MG63 (cell line): ENCODE results near the gene TOLLIP. TPM values are rescaled to one million over a fixed set of nuclear protein-coding genes. Genes with fewer than 3 reads are reported as not detected.
"Not testable (repeated sequence)": the region's sequence is repeated elsewhere in the genome, so short reads cannot be mapped to it uniquely, and the experiment has no call there.

Experiments
- DNase-seq: peaks from one replicate; pipeline ENCODE4 v3.0.0-alpha.2; 2020
- H3K27me3 ChIP-seq: fragments of 250-450 bp; sonication (Bioruptor Pico); 2 replicates; pipeline ENCODE4 v1.5.1; 2020; ENCODE audit warnings: mild to moderate bottlenecking, moderate library complexity
- H3K36me3 ChIP-seq: fragments of 250-450 bp; sonication (Bioruptor Pico); 2 replicates; pipeline ENCODE4 v1.5.1; 2020; ENCODE audit warnings: mild to moderate bottlenecking, moderate library complexity
- H3K4me3 ChIP-seq: fragments of 250-450 bp; sonication (Bioruptor Pico); 2 replicates; pipeline ENCODE4 v1.5.1; 2020; ENCODE audit warnings: mild to moderate bottlenecking, moderate library complexity
- H3K9me3 ChIP-seq: fragments of 250-450 bp; sonication (Bioruptor Pico); 2 replicates; pipeline ENCODE4 v1.5.1; 2020; ENCODE audit warnings: mild to moderate bottlenecking, moderate library complexity
- total RNA-seq: library from RNA; depleted of rRNA; stranded (reverse); fragments of >200 nt; shearing (Covaris generic); gene quantifications from 2 replicates; pipeline ENCODE4 v1.2.3, GENCODE V29; 2014; ENCODE audit warnings: low replicate concordance

TOLLIP gene
- total RNA-seq, 1 experiment from 2014 or later = 27.3 TPM

DNA sequence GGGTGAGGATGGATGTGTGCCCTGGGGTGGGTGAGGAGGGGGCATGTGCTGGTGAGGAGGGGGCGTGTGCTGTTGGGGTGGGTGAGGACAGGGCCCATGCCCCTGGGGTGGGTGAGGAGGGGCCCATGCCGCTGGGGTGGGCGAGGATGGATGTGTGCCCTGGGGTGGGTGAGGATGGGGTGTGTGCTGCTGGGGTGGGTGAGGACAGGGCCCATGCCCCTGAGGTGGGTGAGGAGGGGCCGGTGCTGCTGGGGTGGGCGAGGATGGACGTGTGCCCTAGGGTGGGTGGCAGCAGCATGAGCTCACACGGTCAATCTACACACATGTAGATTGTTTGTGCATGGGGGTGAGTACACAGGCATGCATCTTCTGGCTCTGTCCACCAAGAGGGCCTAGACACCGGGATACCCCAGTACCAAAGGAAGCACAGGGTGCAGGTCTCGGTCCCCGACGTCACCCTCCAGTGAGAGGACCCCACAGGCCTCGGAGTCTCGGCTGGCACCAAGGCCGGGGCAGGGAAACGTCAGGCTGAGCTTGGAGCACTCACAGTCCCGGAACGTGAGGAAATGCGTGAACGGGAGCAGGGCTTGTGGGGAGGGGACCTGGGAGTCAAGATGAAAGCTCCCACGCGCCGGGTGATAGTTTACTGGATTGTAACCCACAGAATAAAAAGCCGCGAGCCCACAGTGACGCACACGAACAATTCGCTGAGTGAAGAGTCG, 37.4 kb upstream of the TOLLIP start:
- Histone ChIP-seq H3K36me3 (no peaks in the 10 kb centered on the region), H3K4me3 (no peak overlapping the region), H3K9me3 (no peaks in the 10 kb centered on the region), H3K27me3 (peaks cover 12% of the 10 kb centered on the region; the same call in 1 of the 2 replicates)
- no peak for DNase-seq

- no peak for DNase-seq
- Histone ChIP-seq H3K36me3 (no peaks in the 10 kb centered on the region), H3K4me3 (no peak overlapping the region)
Observed at GRCh38 chr11:1345737-1346513, 36.5 kb upstream of the TOLLIP start.

GRCh38 chr11:1344056-1344635, 34.7 kb upstream of the TOLLIP start:
- Histone ChIP-seq H3K9me3 (no peaks in the 10 kb centered on the region), H3K36me3 (no peaks in the 10 kb centered on the region)
- DNase-seq = no peak

More at GRCh38 chr11:1345737-1346513, 36.5 kb upstream of the TOLLIP start:
- H3K27me3 ChIP-seq = peaks cover 12% of the 10 kb centered on the region; the same call in 1 of the 2 replicates
- no peaks in the 10 kb centered on the region for H3K9me3 ChIP-seq

DNA sequence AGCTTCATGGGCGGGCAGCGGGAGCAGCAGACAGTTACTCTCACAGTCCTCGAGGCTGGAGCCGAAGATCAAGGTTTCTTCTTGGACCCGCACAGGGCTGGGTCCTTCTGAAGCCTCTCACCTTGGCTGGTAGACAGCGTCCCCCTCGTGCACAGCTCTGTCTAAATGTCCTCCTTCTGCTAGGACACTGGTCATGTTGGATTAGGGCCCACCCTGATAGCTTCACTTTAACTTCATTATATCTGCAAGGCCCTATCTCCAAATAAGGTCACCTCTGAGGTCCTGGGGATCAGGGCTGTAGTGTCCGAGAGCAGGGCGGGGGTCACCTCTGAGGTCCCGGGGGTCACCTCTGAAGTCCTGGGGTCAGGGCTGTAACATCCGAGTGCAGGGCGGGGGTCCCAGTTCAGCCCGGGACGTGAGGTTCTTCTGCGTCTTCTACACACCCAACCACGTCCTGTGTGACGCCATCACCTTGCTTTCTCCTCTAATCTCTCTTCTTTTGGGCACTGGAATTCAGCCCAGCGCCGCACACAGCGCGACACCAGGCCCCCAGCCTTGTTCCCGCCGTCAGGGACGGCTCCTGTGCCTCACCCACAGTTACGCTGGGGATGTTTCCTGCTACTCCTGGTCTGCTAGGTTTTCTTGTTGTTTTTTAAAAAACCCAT, 34.1 kb upstream of the TOLLIP start:
- H3K9me3 ChIP-seq = no peaks in the 10 kb centered on the region
- no peak for DNase-seq
- no peak overlapping the region for H3K4me3 ChIP-seq
- H3K27me3 ChIP-seq = peaks cover 12% of the 10 kb centered on the region; the same call in 1 of the 2 replicates
- H3K36me3 ChIP-seq = no peaks in the 10 kb centered on the region

More at GRCh38 chr11:1344056-1344635, 34.7 kb upstream of the TOLLIP start:
- Histone ChIP-seq H3K4me3 (no peak overlapping the region), H3K27me3 (peaks cover 12% of the 10 kb centered on the region; the same call in 1 of the 2 replicates)

DNA sequence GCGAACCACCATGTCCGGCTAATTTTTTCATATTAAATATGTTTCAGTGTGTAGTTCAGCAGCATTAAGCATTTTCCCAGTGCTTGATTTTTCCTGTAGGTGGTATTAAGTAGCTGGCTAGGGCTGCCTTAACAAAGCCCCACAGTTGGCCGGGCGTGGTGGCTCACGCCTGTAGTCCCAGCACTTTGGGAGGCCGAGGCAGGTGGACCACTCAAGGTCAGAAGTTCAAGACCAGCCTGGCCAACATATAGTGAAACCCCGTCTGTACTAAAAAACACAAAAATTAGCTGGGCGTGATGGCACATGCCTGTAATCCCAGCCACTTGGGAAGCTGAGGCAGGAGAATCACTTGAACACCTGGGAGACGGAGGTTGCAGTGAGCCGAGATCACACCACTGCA, 33.5 kb upstream of the TOLLIP start:
- Histone ChIP-seq H3K27me3 (peaks cover 12% of the 10 kb centered on the region; the same call in 1 of the 2 replicates), H3K36me3 (no peaks in the 10 kb centered on the region), H3K9me3 (no peaks in the 10 kb centered on the region), H3K4me3 (no peak overlapping the region)
- DNase-seq = no peak

GRCh38 chr11:1341928-1342524, 32.6 kb upstream of the TOLLIP start:
- Histone ChIP-seq H3K4me3 (no peak overlapping the region), H3K27me3 (peaks cover 12% of the 10 kb centered on the region; the same call in 1 of the 2 replicates), H3K9me3 (no peaks in the 10 kb centered on the region), H3K36me3 (no peaks in the 10 kb centered on the region)
- DNase-seq = peak; percentile 29

- DNase-seq, H3K36me3 ChIP-seq, H3K4me3 ChIP-seq, H3K9me3 ChIP-seq: not testable (repeated sequence)
- H3K27me3 ChIP-seq = peaks cover 12% of the 10 kb centered on the region; the same call in 1 of the 2 replicates
Observed at GRCh38 chr11:1341226-1341625, 31.8 kb upstream of the TOLLIP start.

GRCh38 chr11:1340111-1340510, 30.7 kb upstream of the TOLLIP start:
- Histone ChIP-seq H3K9me3 (no peaks in the 10 kb centered on the region), H3K4me3 (no peak overlapping the region), H3K27me3 (peaks cover 12% of the 10 kb centered on the region; the same call in 1 of the 2 replicates), H3K36me3 (no peaks in the 10 kb centered on the region)
- DNase-seq = no peak

DNA sequence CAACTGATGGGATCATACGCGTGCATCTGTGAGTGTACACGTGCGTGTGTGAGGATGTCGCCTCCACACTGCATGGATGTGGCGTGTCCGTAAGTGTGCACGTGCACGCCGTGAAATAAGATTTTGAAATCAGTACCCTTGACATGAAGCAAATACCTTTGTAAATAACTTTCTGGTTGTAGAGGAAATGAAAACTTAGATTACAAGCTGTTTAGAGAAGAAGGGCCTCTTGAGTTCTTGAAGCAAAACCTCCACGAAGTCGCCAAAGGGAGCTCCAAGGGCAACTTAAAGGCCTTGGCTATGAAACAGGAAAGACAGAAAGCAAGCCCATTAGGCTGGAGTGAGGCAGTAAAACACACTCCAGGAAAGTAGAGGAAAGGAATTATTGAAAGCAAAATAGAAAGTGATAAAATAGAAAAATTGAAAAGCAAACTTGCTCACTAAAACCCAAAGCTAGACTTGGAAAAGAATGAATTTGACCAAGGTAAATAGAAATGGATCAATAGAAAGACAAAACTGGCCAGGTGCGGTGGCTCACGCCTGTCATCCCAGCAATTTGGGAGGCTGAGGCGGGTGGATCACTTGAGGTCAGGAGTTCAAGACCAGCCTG, 29.7 kb upstream of the TOLLIP start:
- Histone ChIP-seq H3K9me3 (no peaks in the 10 kb centered on the region), H3K4me3 (no peak overlapping the region), H3K36me3 (no peaks in the 10 kb centered on the region), H3K27me3 (peaks cover 10% of the 10 kb centered on the region; the same call in 1 of the 2 replicates)
- DNase-seq = no peak

DNA sequence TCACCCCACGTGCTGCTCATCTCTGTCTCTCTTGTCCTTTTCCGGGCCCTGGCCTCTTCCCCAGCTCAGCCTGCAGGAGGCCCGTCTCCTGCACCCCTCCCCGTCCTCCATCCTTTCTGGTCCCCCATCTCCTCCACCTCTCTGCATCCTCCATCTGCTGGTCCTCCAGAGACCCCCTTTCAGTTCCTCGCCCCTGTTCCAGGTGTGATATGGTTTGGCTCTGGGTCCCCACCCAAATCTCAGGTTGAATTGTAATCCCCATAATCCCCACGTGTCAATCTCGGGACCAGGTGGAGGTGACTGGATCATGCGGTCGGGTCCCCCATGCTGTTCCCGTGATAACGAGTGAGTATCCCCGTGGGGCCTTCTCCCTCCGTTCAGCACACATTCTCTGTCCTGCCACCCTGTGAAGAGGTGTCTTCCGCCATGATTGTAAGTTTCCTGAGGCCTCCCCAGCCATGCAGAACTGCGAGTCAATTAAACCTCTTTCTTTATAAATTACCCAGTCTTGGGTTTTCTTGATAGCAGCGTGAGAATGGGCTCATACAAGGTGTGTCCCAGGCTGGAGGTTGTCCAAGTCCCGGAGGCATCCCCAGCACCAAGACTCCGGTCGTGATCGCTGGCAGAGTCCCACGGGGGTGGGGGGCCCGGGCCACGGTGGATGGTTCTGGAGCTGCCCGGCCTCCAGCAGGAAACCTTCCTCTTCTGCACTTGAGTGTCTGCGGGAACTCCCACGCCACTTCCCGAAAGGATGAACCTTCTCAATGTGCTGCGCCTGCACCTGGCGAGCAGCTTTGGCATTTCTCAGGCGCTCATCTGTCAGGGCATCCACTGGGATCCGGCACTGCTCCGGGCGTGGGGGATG, 29.0 kb upstream of the TOLLIP start:
- Histone ChIP-seq H3K9me3 (no peaks in the 10 kb centered on the region), H3K4me3 (no peak overlapping the region)
- no peak for DNase-seq

DNA sequence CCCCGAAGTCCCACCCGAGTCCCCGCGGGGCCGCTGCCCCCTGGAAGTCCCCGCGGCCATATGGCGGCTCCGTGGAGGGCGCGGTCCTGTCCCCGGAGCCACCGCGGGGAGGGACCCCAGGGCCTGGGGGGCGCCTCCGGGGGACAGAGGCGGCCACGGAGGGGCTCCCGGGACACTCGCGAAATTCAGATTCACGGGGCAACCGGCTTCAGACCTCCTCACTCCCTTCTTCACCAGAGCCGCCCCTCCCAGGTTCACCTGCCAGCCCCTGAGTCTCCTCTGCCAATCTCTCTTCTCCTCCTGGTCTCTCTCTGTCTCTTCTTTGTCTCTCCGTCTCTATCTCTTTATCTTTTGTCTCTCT, 28.2 kb upstream of the TOLLIP start:
- Histone ChIP-seq H3K36me3 (no peaks in the 10 kb centered on the region), H3K27me3 (no peaks in the 10 kb centered on the region), H3K9me3 (no peaks in the 10 kb centered on the region), H3K4me3 (no peak overlapping the region)
- DNase-seq = no peak

More for the DNA sequence above, 29.0 kb upstream of the TOLLIP start:
- Histone ChIP-seq H3K27me3 (peaks cover 5% of the 10 kb centered on the region; the same call in 1 of the 2 replicates), H3K36me3 (no peaks in the 10 kb centered on the region)

GRCh38 chr11:1336836-1337646, 27.6 kb upstream of the TOLLIP start:
- no peak for DNase-seq
- Histone ChIP-seq H3K4me3 (no peak overlapping the region), H3K9me3 (no peaks in the 10 kb centered on the region), H3K27me3 (no peaks in the 10 kb centered on the region), H3K36me3 (no peaks in the 10 kb centered on the region)

DNA sequence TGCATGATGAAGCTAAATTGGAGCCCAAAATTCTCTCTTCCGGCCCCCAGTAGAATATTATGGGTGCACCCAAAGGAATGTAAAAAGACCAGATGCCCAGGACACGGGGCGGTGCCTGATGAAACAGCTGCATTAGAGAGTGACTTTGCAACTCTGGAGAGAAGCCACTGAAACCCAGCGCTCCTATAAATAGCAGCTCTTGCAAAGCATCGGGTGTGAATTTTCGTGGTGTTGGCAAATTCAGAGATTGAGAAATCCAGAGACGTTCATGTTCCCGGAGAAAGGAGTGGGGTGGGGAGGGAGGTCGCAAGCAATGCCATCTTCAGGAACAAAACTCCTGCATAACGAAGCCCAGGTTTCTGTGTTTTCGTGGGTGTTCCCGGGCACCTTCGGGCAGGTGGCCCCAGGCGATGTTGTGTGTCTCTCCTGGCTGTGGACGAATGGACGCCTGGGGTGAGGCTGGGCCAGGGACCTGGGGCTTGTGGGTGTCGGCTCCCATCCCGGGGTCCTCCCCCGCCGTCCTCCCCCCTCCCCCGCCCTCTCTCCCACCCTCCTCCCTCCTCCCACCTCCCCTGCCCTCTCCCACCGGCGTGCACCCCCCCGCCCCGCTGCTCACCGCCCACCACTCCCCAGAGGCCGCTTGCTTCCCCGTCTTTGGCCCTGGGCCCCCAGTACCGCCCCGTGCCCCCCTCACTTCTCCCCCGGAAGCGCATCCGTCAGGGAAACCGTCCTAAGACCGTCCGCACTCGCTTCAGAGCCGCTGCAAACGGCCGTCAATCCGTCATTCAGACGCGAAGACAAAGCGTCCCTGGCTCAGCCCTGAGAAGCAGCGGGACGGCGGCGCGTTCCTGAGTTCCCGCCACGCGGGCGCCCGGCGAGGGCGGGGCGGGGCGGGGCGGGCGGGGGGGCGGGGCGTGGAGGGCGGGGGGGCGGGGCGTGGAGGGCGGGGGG, 26.7 kb upstream of the TOLLIP start:
- Histone ChIP-seq H3K9me3 (no peaks in the 10 kb centered on the region), H3K27me3 (no peaks in the 10 kb centered on the region), H3K36me3 (no peaks in the 10 kb centered on the region), H3K4me3 (peak overlapping the region; percentile 33)
- DNase-seq = peak; percentile 62
